Measurements from ENCODE around the gene DCLRE1C. TPM values are rescaled to one million over a fixed set of nuclear protein-coding genes. Genes with fewer than 3 reads are reported as not detected.

The DCLRE1C gene
- total and polyA plus RNA-seq, 4 donors, result 0.93 to 9.9 (median 3.1) TPM

DNA sequence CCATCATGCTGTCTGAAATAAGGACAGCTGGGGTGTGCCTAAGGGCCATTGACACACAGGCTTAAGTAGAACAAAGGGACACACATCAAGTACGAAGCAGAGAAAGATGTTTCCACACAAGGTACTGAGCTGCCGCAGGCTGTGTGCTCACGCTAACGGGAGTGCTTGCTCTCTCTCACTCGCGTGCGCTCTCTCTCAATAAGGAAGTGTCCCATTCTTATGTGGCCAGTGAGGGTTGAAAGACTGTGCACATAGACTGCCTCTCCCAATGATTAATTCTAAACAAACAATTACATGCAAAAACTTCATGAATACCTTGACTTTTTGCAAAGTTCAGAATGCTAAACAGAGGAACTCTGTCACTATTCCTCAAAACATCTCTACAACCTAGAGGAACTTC is 29.9 kb downstream of the DCLRE1C start:
- 97% methylated on average over 7 of the region's 7 CpGs for WGBS

DNA sequence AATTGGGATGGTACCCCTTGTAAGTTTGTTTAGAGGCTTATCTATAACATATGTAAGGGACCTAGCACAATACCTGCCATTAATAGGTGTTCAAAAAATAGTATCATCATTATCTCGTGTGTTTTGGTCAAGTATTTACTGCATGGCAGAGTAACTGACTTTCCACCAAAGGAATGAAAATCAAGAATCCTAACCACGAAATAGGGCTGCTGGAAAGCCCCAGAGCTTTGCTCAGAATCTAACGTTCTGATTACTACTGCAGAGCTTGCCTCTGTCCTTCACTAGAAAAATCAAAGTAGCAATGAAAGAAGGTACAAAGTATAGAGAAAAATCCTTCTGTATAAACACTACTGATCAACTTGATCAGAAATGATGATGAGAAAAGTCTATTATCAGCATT is 34.9 kb downstream of the DCLRE1C start:
- Histone ChIP-seq H3K27ac (ENCODE audit: low read depth in 1 of 2, low read length in 2 of 2) (no peak overlapping the region), H3K27me3 (ENCODE audit: control insufficient read depth in 4 of 4, insufficient read depth in 4 of 4, low read length in 3 of 4) (no peaks in the 10 kb centered on the region), H3K4me1 (ENCODE audit: control insufficient read depth in 4 of 4, insufficient read depth in 4 of 4, low read length in 3 of 4) (no peaks in the 10 kb centered on the region), H3K9me3 (ENCODE audit: control insufficient read depth in 4 of 4, low read length in 3 of 4) (peaks cover 2 to 10% (median 4%) of the 10 kb centered on the region in 4 donors), H3K4me3 (ENCODE audit: low read depth in 1 of 3, low read length in 3 of 3) (no peak overlapping the region), H3K9ac (ENCODE audit: low read depth in 1 of 2, low read length in 2 of 2) (no peak overlapping the region), H3K36me3 (ENCODE audit: control insufficient read depth in 4 of 4, insufficient read depth in 3 of 4, low read depth in 1 of 4, low read length in 3 of 4) (peaks cover 1 to 50% (median 28%) of the 10 kb centered on the region in 4 donors)
- no peak for DNase-seq (ENCODE audit: low spot score)
- 91% methylated on average over 3 of the region's 3 CpGs for WGBS
- no peak for TF ChIP-seq TAF1 (conservative IDR thresholded peaks at IDR 0.05)
- TF ChIP-seq, protein P1, sequence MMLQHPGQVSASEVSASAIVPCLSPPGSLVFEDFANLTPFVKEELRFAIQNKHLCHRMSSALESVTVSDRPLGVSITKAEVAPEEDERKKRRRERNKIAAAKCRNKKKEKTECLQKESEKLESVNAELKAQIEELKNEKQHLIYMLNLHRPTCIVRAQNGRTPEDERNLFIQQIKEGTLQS (IDR thresholded peaks at IDR 0.05), result no peak
- TF ChIP-seq JUND (IDR thresholded peaks at IDR 0.05), result no peak
- no peak for TF ChIP-seq FOXA2 (IDR thresholded peaks at IDR 0.05)
- TF ChIP-seq EGR1 (IDR thresholded peaks at IDR 0.05; ENCODE audit: low read depth in 2 of 2), result no peak
- TF ChIP-seq RAD21 (IDR thresholded peaks at IDR 0.05), result no peak
- TF ChIP-seq HNF4G (IDR thresholded peaks at IDR 0.05), result no peak
- TF ChIP-seq, protein P2, sequence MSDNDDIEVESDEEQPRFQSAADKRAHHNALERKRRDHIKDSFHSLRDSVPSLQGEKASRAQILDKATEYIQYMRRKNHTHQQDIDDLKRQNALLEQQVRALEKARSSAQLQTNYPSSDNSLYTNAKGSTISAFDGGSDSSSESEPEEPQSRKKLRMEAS (IDR thresholded peaks at IDR 0.05), result no peak
- TF ChIP-seq, protein P3, sequence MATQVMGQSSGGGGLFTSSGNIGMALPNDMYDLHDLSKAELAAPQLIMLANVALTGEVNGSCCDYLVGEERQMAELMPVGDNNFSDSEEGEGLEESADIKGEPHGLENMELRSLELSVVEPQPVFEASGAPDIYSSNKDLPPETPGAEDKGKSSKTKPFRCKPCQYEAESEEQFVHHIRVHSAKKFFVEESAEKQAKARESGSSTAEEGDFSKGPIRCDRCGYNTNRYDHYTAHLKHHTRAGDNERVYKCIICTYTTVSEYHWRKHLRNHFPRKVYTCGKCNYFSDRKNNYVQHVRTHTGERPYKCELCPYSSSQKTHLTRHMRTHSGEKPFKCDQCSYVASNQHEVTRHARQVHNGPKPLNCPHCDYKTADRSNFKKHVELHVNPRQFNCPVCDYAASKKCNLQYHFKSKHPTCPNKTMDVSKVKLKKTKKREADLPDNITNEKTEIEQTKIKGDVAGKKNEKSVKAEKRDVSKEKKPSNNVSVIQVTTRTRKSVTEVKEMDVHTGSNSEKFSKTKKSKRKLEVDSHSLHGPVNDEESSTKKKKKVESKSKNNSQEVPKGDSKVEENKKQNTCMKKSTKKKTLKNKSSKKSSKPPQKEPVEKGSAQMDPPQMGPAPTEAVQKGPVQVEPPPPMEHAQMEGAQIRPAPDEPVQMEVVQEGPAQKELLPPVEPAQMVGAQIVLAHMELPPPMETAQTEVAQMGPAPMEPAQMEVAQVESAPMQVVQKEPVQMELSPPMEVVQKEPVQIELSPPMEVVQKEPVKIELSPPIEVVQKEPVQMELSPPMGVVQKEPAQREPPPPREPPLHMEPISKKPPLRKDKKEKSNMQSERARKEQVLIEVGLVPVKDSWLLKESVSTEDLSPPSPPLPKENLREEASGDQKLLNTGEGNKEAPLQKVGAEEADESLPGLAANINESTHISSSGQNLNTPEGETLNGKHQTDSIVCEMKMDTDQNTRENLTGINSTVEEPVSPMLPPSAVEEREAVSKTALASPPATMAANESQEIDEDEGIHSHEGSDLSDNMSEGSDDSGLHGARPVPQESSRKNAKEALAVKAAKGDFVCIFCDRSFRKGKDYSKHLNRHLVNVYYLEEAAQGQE (IDR thresholded peaks at IDR 0.05), result no peak

More for the DNA sequence above, 29.9 kb downstream of the DCLRE1C start:
- no peaks in the 10 kb centered on the region for H3K27me3 ChIP-seq (ENCODE audit: control insufficient read depth in 4 of 4, insufficient read depth in 4 of 4, low read length in 3 of 4)
- TF ChIP-seq RXRA (IDR thresholded peaks at IDR 0.05) (no peak), RAD21 (IDR thresholded peaks at IDR 0.05) (no peak), FOXA1 (IDR thresholded peaks at IDR 0.05) (no peak), YY1 (IDR thresholded peaks at IDR 0.05) (no peak), SP1 (IDR thresholded peaks at IDR 0.05) (no peak), FOXA2 (IDR thresholded peaks at IDR 0.05) (no peak), GABPA (IDR thresholded peaks at IDR 0.05 in 1 of 2, conservative IDR thresholded peaks at IDR 0.05 in 1 of 2) (no peak), EGR1 (IDR thresholded peaks at IDR 0.05; ENCODE audit: low read depth in 2 of 2) (no peak), TAF1 (conservative IDR thresholded peaks at IDR 0.05) (no peak), NR2F2 (IDR thresholded peaks at IDR 0.05) (no peak), HNF4G (IDR thresholded peaks at IDR 0.05) (no peak)
- TF ChIP-seq, protein P2 (IDR thresholded peaks at IDR 0.05), result no peak
- TF ChIP-seq, protein P4, sequence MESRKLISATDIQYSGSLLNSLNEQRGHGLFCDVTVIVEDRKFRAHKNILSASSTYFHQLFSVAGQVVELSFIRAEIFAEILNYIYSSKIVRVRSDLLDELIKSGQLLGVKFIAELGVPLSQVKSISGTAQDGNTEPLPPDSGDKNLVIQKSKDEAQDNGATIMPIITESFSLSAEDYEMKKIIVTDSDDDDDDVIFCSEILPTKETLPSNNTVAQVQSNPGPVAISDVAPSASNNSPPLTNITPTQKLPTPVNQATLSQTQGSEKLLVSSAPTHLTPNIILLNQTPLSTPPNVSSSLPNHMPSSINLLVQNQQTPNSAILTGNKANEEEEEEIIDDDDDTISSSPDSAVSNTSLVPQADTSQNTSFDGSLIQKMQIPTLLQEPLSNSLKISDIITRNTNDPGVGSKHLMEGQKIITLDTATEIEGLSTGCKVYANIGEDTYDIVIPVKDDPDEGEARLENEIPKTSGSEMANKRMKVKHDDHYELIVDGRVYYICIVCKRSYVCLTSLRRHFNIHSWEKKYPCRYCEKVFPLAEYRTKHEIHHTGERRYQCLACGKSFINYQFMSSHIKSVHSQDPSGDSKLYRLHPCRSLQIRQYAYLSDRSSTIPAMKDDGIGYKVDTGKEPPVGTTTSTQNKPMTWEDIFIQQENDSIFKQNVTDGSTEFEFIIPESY (IDR thresholded peaks at IDR 0.05), result no peak
- TF ChIP-seq, protein P3 (IDR thresholded peaks at IDR 0.05), result no peak
- TF ChIP-seq, protein P1 (IDR thresholded peaks at IDR 0.05), result no peak
- TF ChIP-seq, protein P5, sequence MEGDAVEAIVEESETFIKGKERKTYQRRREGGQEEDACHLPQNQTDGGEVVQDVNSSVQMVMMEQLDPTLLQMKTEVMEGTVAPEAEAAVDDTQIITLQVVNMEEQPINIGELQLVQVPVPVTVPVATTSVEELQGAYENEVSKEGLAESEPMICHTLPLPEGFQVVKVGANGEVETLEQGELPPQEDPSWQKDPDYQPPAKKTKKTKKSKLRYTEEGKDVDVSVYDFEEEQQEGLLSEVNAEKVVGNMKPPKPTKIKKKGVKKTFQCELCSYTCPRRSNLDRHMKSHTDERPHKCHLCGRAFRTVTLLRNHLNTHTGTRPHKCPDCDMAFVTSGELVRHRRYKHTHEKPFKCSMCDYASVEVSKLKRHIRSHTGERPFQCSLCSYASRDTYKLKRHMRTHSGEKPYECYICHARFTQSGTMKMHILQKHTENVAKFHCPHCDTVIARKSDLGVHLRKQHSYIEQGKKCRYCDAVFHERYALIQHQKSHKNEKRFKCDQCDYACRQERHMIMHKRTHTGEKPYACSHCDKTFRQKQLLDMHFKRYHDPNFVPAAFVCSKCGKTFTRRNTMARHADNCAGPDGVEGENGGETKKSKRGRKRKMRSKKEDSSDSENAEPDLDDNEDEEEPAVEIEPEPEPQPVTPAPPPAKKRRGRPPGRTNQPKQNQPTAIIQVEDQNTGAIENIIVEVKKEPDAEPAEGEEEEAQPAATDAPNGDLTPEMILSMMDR (IDR thresholded peaks at IDR 0.05; ENCODE audit: low read depth, low read length, missing input control), result no peak
- no peaks in the 10 kb centered on the region for H3K4me1 ChIP-seq (ENCODE audit: control insufficient read depth in 4 of 4, insufficient read depth in 4 of 4, low read length in 3 of 4)
- H3K27ac ChIP-seq (ENCODE audit: low read depth in 1 of 2, low read length in 2 of 2), result no peak overlapping the region
- DNase-seq (ENCODE audit: low spot score), result no peak
- no peak overlapping the region for H3K4me3 ChIP-seq (ENCODE audit: low read depth in 1 of 3, low read length in 3 of 3)
- H3K36me3 ChIP-seq (ENCODE audit: control insufficient read depth in 4 of 4, insufficient read depth in 3 of 4, low read depth in 1 of 4, low read length in 3 of 4), result peaks cover 1 to 31% (median 14%) of the 10 kb centered on the region in 4 donors
- no peak overlapping the region for H3K9ac ChIP-seq (ENCODE audit: low read depth in 1 of 2, low read length in 2 of 2)
- H3K9me3 ChIP-seq (ENCODE audit: control insufficient read depth in 4 of 4, low read length in 3 of 4), result no peaks in the 10 kb centered on the region
